K562 treated with DMSO at 1 percent for 48 hours (cell line): ENCODE data around the gene UNC80. TPM values are rescaled to one million over a fixed set of nuclear protein-coding genes. Genes with fewer than 3 reads are reported as not detected.

Experiments used
- total RNA-seq: library from RNA; unstranded; fragments of 300-600 nt; gene quantifications from 2 replicates; pipeline ENCODE4 v1.2.3, GENCODE V29; 2022; ENCODE audit warnings: low replicate concordance; ENCODE audit errors: extremely low read depth

The UNC80 gene
- total RNA-seq, result not detected in 2 replicates

GRCh38 chr2:209771474-209772289 lies at the start of gene UNC80:
TSS of gene UNC80 (plus strand) at chr2:209771832. CDS start at chr2:209772073, 241 bp downstream.

GRCh38 chr2:210002158-210003157 lies 230.8 kb downstream of the UNC80 start, which contains the start of gene RPE:
TSS of gene RPE (plus strand) at chr2:210002638. CDS start at chr2:210002662, 24 bp downstream.

Other genes starting within 250 kb of the UNC80 start
- gene RPE, start 230.8 kb downstream of the UNC80 start, total RNA-seq, result not detected in 2 replicates